ENCODE data around the gene TLK2. TPM values are rescaled to one million over a fixed set of nuclear protein-coding genes. Genes with fewer than 3 reads are reported as not detected.
"Not testable (repeated sequence)": the region's sequence is repeated elsewhere in the genome, so short reads cannot be mapped to it uniquely, and the experiment has no call there.

Gene TLK2
- total and polyA plus RNA-seq, 12 donors, result 9.2 to 41.9 (median 31.5) TPM

DNA sequence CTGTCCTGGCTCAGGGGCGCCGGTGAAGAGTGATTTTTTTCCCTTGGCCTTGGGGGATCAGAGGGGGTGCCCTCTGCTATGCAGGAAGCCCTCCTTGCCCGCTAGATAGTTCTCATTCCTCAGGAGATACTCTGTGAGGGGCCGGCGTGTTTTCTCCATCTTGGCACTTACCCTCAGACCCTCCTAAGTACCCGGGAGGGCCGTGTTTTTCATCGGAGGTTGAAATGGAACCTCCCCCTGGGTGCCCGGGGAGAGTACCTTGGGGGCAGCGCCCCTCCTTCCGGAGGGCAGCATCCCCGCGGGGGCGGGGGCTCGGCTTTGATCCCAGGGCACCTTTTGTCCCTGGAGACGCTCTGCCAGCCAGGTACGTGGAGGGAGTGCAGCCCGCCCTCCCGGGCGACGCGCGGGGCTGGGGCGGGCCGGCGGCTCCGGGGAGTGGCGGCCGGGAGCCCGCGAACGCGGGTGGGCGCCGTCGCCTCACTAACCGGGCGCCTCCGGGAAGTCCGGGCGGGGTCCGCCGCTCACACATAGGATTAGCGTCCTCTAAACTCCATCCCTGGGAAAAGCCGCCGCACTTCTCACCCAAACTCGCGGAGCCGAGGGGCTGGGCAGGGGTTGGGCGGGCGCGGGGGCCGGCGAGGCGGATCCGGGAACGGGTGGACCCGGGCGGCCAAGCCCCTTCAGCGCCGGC is 762 bp upstream of the TLK2 start:
- peaks cover 0 to 20% (median 4%) of the 10 kb centered on the region in 9 donors for H3K36me3 ChIP-seq

DNA sequence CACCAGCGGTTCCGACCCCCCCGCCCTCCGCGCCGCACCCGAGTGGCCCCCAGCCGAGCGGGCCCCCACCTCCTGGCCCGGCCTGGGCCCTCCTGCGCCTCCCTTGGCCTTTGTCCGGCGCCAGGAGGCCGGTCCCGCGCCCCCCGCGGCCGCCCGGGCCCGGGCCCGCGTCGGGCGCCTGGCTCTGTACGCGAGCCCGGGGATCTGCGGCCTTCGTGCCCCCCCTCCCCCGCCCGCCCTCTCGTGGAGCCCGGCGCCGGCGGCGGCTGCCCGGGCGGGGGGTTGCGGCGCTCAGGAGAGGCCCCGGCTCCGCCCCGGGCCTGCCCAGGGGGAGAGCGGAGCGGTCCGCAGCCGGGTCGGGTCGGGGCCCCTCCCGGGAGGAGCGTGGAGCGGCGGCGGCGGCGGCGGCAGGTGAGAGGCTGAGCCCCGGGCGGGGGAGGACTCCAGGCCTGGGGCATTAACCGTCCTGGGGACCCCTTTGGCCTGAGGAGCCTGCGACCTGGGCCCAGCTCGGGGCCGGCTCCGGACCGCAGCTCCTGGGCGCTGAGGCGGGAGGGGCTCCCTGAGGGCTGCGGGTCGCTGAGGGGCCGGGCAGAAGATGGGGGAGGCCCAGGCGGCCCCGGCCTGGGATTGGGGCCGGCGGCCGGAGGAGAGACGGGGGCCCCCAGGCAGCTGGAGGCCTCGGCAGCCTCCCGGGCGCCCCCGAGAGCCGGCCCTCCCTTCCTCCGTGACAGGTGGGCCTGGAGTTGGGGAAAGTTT is 434 bp downstream of the TLK2 start:
- H3K27ac ChIP-seq, result peak overlapping the region; percentile 86 to 97 (median 94)
- 0 to 2% methylated on average over 30 to 70 of the region's 84 CpGs for WGBS, 2 donors
- H3K9me3 ChIP-seq; intact Hi-C loops (cut with DNase I); H3K27me3 ChIP-seq: not testable (repeated sequence)
- ATAC-seq (peak; percentile 23 to 63 (median 46)), DNase-seq (peak; percentile 18 to 33)
- H3K4me3 ChIP-seq, result peak overlapping the region; percentile 50 to 89 (median 80)
- peaks cover 0 to 30% (median 4%) of the 10 kb centered on the region in 9 donors for H3K36me3 ChIP-seq
- H3K4me1 ChIP-seq, result peaks cover 0 to 51% (median 23%) of the 10 kb centered on the region in 9 donors

More for the DNA sequence above, 762 bp upstream of the TLK2 start:
- intact Hi-C loops (cut with DNase I); H3K27me3 ChIP-seq; H3K9me3 ChIP-seq: not testable (repeated sequence)
- ATAC-seq (peak; percentile 15 to 63 (median 34)), DNase-seq (peak in 1 of 2 donors; percentile 22)
- 1 to 2% methylated on average over 43 to 61 of the region's 61 CpGs for WGBS, 2 donors
- H3K4me1 ChIP-seq, result peaks cover 0 to 40% (median 23%) of the 10 kb centered on the region in 9 donors
- H3K4me3 ChIP-seq, result peak overlapping the region; percentile 44 to 89 (median 80)
- TF ChIP-seq, protein P1, sequence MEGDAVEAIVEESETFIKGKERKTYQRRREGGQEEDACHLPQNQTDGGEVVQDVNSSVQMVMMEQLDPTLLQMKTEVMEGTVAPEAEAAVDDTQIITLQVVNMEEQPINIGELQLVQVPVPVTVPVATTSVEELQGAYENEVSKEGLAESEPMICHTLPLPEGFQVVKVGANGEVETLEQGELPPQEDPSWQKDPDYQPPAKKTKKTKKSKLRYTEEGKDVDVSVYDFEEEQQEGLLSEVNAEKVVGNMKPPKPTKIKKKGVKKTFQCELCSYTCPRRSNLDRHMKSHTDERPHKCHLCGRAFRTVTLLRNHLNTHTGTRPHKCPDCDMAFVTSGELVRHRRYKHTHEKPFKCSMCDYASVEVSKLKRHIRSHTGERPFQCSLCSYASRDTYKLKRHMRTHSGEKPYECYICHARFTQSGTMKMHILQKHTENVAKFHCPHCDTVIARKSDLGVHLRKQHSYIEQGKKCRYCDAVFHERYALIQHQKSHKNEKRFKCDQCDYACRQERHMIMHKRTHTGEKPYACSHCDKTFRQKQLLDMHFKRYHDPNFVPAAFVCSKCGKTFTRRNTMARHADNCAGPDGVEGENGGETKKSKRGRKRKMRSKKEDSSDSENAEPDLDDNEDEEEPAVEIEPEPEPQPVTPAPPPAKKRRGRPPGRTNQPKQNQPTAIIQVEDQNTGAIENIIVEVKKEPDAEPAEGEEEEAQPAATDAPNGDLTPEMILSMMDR (IDR thresholded peaks at IDR 0.05), result peak in 1 of 9 donors; percentile 18
- peak overlapping the region; percentile 89 to 97 (median 94) for H3K27ac ChIP-seq

DNA sequence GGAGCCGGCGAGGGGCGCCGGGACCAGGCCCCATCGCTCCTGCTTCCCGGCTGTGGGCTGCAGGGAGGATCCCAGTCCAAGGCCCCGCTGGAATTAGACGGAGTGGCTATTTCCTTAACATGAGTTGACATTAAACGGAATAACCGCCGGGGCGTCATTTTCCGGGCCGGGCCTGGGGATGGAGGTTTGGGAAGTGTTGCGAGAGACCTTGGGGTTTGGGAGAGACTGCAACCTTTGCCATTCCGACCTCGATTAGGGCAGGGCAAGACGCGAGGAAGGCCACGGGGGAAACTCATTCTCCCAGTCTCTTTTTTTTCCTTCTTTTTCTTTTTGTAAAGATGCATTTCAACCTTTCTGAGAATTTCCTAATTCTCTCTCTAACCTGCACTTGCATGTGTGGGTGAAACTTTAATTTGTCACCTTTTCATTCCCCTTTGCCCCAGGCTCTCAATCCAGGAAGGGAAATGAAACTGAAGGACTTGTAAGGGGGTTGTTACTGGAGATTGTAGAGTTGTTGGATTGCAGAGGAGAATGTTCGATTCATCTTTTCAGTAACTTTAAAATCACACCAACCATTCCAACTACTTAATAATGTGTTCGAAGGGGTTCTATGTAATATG is 1.1 kb downstream of the TLK2 start:
- intact Hi-C loops (cut with DNase I); H3K27me3 ChIP-seq; H3K9me3 ChIP-seq: not testable (repeated sequence)
- DNase-seq, result peak; percentile 27 to 31
- Histone ChIP-seq H3K4me1 (peaks cover 0 to 57% (median 24%) of the 10 kb centered on the region in 9 donors), H3K36me3 (peaks cover 0 to 36% (median 4%) of the 10 kb centered on the region in 9 donors), H3K4me3 (peak overlapping the region; percentile 50 to 89 (median 80)), H3K27ac (peak overlapping the region; percentile 86 to 97 (median 94))
- ATAC-seq, result peak in 7 of 8 donors; percentile 3 to 48 (median 33)
- 2 to 3% methylated on average over 18 to 22 of the region's 22 CpGs for WGBS, 2 donors

DNA sequence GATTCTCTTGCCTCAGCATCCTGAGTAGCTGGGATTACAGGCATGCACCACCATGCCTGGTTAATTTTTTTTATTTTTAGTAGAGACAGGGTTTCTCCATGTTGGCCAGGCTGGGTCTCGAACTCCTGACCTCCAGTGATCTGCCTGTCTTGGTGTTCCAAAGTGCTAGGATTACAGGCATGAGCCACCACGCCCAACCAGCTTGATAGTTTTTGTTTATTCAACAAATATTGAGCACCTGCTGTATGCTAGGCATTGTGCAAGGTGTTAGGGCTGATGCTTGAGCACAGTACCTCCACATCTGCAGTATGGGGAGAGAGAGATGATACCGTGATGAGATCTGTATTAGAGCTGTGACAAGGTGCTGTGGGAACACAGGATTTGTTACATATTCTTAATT is 3.9 kb downstream of the TLK2 start:
- peaks cover 0 to 42% (median 4%) of the 10 kb centered on the region in 9 donors for H3K36me3 ChIP-seq
- H3K9me3 ChIP-seq; ATAC-seq; H3K27me3 ChIP-seq; H3K4me3 ChIP-seq; H3K27ac ChIP-seq; intact Hi-C loops (cut with DNase I); DNase-seq: not testable (repeated sequence)
- peaks cover 0 to 67% (median 30%) of the 10 kb centered on the region in 9 donors for H3K4me1 ChIP-seq
- 76 to 86% methylated on average over 3 of the region's 3 CpGs for WGBS, 2 donors

DNA sequence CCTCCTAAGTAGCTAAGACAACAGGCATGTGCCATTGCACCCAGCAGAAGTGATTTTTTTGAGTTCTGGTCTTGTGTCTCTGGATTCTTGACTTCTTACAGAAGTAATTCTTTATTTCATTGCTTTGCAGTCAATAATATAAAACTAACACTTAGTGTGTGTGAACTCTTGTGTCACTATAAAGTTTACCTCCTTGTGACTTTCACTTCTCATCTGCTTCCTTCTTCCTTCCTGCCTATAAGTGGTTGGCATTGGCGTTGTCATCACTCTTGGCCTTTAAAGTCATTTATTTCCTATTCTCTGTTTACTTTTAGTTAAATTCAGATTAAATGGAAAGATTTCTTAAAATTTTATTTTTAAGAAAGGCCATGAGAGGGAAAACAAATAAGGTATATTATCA is 12.4 kb downstream of the TLK2 start:
- ATAC-seq; H3K27me3 ChIP-seq; H3K9me3 ChIP-seq; H3K27ac ChIP-seq; H3K4me3 ChIP-seq; DNase-seq; intact Hi-C loops (cut with DNase I): not testable (repeated sequence)
- H3K4me1 ChIP-seq, result peaks cover 0 to 36% (median 14%) of the 10 kb centered on the region in 9 donors
- WGBS, 2 donors, result 56 to 65% methylated on average over 1 of the region's 1 CpG
- H3K36me3 ChIP-seq, result peaks cover 0 to 16% (median 0%) of the 10 kb centered on the region in 9 donors

DNA sequence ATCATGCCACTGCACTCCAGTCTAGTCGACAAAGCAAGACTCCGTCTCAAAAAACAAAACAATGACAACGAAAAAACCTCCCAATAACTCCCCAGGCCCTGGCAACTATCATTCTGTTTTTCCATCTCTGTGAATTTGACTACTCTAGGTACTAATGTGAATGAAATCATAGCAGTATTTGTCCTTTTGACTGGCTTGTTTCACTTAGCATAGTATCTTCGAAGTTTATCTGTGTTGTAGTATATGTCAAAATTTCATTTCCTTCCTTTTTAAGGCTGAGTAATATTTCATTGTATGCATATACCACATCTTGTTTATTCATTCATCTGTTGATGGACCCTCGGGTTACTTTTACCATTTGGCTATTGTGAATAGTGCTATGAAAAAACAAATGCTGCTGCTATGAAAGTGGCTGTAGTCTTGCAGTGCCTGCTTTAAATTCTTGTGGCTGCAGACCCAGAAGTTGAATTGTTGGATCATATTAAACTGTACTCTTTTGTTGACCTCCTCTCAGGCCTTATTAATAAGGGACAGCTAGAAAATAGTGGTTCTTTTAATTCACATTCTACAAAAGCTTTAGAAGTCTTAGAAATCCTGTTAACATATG is 14.5 kb downstream of the TLK2 start:
- ATAC-seq; DNase-seq; intact Hi-C loops (cut with DNase I); H3K27ac ChIP-seq; H3K27me3 ChIP-seq; H3K36me3 ChIP-seq; H3K4me3 ChIP-seq; H3K9me3 ChIP-seq: not testable (repeated sequence)
- H3K4me1 ChIP-seq, result peaks cover 0 to 23% (median 12%) of the 10 kb centered on the region in 9 donors
- 88% methylated on average over 5 of the region's 5 CpGs for WGBS, 2 donors

DNA sequence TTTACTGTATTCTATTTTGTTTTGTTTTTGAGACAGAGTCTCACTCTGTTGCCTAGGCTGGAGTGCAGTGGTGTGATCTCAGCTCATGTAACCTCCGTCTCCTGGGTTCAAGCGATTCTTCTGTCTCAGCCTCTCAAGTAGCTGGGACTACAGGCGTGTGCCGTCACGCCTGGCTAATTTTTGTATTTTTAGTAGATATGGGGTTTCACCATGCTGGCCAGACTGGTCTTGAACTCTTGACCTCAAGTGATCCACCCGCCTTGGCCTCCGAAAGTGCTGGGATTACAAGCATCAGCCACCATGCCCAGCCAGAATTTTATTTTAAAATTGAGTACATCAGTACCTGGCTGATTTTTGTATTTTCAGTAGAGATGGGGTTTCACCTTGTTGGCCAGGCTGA is 15.4 kb downstream of the TLK2 start:
- DNase-seq; H3K4me3 ChIP-seq; H3K9me3 ChIP-seq; ATAC-seq; H3K27ac ChIP-seq; H3K36me3 ChIP-seq; intact Hi-C loops (cut with DNase I); H3K27me3 ChIP-seq: not testable (repeated sequence)
- peaks cover 0 to 20% (median 8%) of the 10 kb centered on the region in 9 donors for H3K4me1 ChIP-seq
- WGBS, 2 donors, result 97% methylated on average over 7 of the region's 7 CpGs

DNA sequence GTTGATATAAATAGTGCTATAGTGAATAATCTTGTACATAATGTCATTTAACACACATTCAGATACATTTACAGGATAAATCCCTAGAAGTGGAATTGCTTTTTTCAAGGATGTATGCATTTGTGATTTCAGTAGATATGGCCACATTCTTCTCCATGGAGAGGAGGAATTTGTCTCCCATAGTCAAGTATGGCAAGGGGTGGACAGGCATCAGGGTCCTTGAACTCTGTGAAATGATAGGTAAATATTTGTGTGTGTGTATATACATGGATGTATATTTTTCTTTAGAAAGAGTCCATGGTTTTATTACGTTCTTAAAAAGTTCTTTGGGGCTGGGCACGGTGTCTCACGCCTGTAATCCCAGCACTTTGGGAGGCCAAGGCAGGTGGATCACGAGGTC is 17.7 kb downstream of the TLK2 start:
- WGBS, 2 donors, result 98% methylated on average over 4 of the region's 4 CpGs
- not testable (repeated sequence) for ATAC-seq

DNA sequence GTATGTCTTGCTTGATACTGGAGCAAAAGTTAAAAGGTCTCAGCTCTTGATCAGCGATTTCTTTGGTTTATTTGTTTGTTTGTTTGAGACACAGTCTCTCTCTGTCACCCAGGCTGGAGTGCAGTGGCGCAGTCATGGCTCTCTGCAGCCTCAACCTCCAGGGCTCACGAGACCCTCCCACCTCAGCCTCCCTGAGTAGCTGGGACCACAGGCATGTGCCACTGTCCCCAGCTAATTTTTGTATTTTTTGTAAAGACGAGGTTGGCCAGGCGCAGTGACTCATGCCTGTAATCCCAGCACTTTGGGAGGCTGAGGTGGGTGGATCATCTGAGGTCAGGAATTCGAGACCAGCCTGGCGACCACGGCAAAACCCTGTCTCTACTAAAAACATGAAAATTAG is 20.2 kb downstream of the TLK2 start:
- H3K4me1 ChIP-seq, result peaks cover 0 to 19% (median 0%) of the 10 kb centered on the region in 9 donors
- ATAC-seq; H3K4me3 ChIP-seq; H3K27me3 ChIP-seq; H3K36me3 ChIP-seq; H3K27ac ChIP-seq; H3K9me3 ChIP-seq; intact Hi-C loops (cut with DNase I); DNase-seq: not testable (repeated sequence)
- WGBS, 2 donors, result 94 to 95% methylated on average over 8 of the region's 8 CpGs

More for the DNA sequence above, 17.7 kb downstream of the TLK2 start:
- H3K27me3 ChIP-seq; H3K4me3 ChIP-seq; H3K9me3 ChIP-seq; intact Hi-C loops (cut with DNase I); H3K36me3 ChIP-seq; H3K27ac ChIP-seq; DNase-seq: not testable (repeated sequence)
- H3K4me1 ChIP-seq, result peaks cover 0 to 29% (median 5%) of the 10 kb centered on the region in 9 donors
